ENCODE results near the gene SLC26A5. TPM values are rescaled to one million over a fixed set of nuclear protein-coding genes. Genes with fewer than 3 reads are reported as not detected.

The SLC26A5 gene
- total and polyA plus RNA-seq, 2 donors (not counting 1 experiment from before 2014, with no cell fraction given): not detected

- no peak for TF ChIP-seq CTCF (IDR thresholded peaks at IDR 0.05)
- TF ChIP-seq EZH2 (IDR thresholded peaks at IDR 0.05; ENCODE audit: borderline replicate concordance, insufficient read depth, low read depth, low read length, poor library complexity, severe bottlenecking): no peak
- Mint-ChIP-seq H3K27ac (no peak overlapping the region), H3K27me3 (peaks cover 3% of the 10 kb centered on the region), H3K4me1 (no peaks in the 10 kb centered on the region), H3K9me3 (ENCODE audit: insufficient read depth) (no peaks in the 10 kb centered on the region), H3K4me3 (no peak overlapping the region)
- Histone ChIP-seq H3K36me3 (replicated peaks in 1 of 2; ENCODE audit: control extremely low read depth in 1 of 2, control insufficient read depth in 1 of 2, extremely low read depth in 1 of 2, insufficient read depth in 2 of 2, low read length in 1 of 2) (no peaks in the 10 kb centered on the region), H3K4me1 (ENCODE audit: control insufficient read depth in 2 of 2, insufficient read depth in 2 of 2, low read length in 2 of 2) (no peaks in the 10 kb centered on the region), H4K20me1 (ENCODE audit: control insufficient read depth, insufficient read depth, low read length, poor library complexity, severe bottlenecking) (no peaks in the 10 kb centered on the region), H3K27me3 (replicated peaks in 1 of 4; ENCODE audit: control extremely low read depth in 1 of 4, control insufficient read depth in 3 of 4, insufficient read depth in 4 of 4, low read length in 3 of 4) (peaks cover 0 to 4% (median 0%) of the 10 kb centered on the region in 4 experiments), H2AFZ (ENCODE audit: insufficient read depth, low read depth, low read length, poor library complexity, severe bottlenecking) (no peak overlapping the region), H3K4me2 (replicated peaks; ENCODE audit: low read depth, low read length, poor library complexity, severe bottlenecking) (no peak overlapping the region), H3K4me3 (ENCODE audit: control extremely low read depth in 1 of 5, extremely low read depth in 1 of 5, insufficient read depth in 1 of 5, low read depth in 2 of 5, low read length in 4 of 5) (no peak overlapping the region), H3K79me2 (ENCODE audit: control insufficient read depth, insufficient read depth, low read length) (no peaks in the 10 kb centered on the region), H3K9me3 (ENCODE audit: control extremely low read depth in 1 of 3, control insufficient read depth in 2 of 3, insufficient read depth in 1 of 3, low read length in 2 of 3) (no peaks in the 10 kb centered on the region), H3K27ac (ENCODE audit: low read length in 2 of 2) (no peak overlapping the region), H3K9ac (ENCODE audit: low read length) (no peak overlapping the region)
- intact Hi-C loops (cut with micrococcal nuclease): no loop called here
- ATAC-seq (ENCODE audit: low read depth) (no peak), DNase-seq (no peak)
- CTCF ChIA-PET: no interaction called here
- no CpG with 5 or more reads among the region's 3 CpGs for WGBS (ENCODE audit: insufficient coverage)
- POLR2A ChIA-PET: no interaction called here
Measured at GRCh38 chr7:103379270-103379975, 66.6 kb downstream of the SLC26A5 start.

- H3K36me3 ChIP-seq (replicated peaks in 1 of 2; ENCODE audit: control extremely low read depth in 1 of 2, control insufficient read depth in 1 of 2, extremely low read depth in 1 of 2, insufficient read depth in 2 of 2, low read length in 1 of 2): no peaks in the 10 kb centered on the region
- H3K4me2 ChIP-seq (replicated peaks; ENCODE audit: low read depth, low read length, poor library complexity, severe bottlenecking): no peak overlapping the region
- no peak overlapping the region for H2AFZ ChIP-seq (ENCODE audit: insufficient read depth, low read depth, low read length, poor library complexity, severe bottlenecking)
- TF ChIP-seq EZH2 (IDR thresholded peaks at IDR 0.05; ENCODE audit: borderline replicate concordance, insufficient read depth, low read depth, low read length, poor library complexity, severe bottlenecking): no peak
- TF ChIP-seq CTCF (IDR thresholded peaks at IDR 0.05): no peak
- DNase-seq: no peak
- CTCF ChIA-PET: interaction anchor here (0.7 kb wide), 1 partner anchor 47 kb away, joined by 3 read pairs; no protein-coding TSS in a partner anchor
- no peaks in the 10 kb centered on the region for H4K20me1 ChIP-seq (ENCODE audit: control insufficient read depth, insufficient read depth, low read length, poor library complexity, severe bottlenecking)
- POLR2A ChIA-PET: no interaction called here
- H3K79me2 ChIP-seq (ENCODE audit: control insufficient read depth, insufficient read depth, low read length): no peaks in the 10 kb centered on the region
- no peaks in the 10 kb centered on the region for H3K4me1 ChIP-seq (ENCODE audit: control insufficient read depth in 2 of 2, insufficient read depth in 2 of 2, low read length in 2 of 2)
- intact Hi-C loops (cut with micrococcal nuclease): no loop called here
- H3K9me3 ChIP-seq (ENCODE audit: control extremely low read depth in 1 of 3, control insufficient read depth in 2 of 3, insufficient read depth in 1 of 3, low read length in 2 of 3): no peaks in the 10 kb centered on the region
- peaks cover 0 to 4% (median 0%) of the 10 kb centered on the region in 4 experiments for H3K27me3 ChIP-seq (replicated peaks in 1 of 4; ENCODE audit: control extremely low read depth in 1 of 4, control insufficient read depth in 3 of 4, insufficient read depth in 4 of 4, low read length in 3 of 4)
- no peak for ATAC-seq (ENCODE audit: low read depth)
- Mint-ChIP-seq H3K4me1 (no peaks in the 10 kb centered on the region), H3K4me3 (no peak overlapping the region), H3K27ac (no peak overlapping the region), H3K9me3 (ENCODE audit: insufficient read depth) (no peaks in the 10 kb centered on the region), H3K27me3 (peaks cover 3% of the 10 kb centered on the region)
- no peak overlapping the region for H3K9ac ChIP-seq (ENCODE audit: low read length)
- no peak overlapping the region for H3K4me3 ChIP-seq (ENCODE audit: control extremely low read depth in 1 of 5, extremely low read depth in 1 of 5, insufficient read depth in 1 of 5, low read depth in 2 of 5, low read length in 4 of 5)
- H3K27ac ChIP-seq (ENCODE audit: low read length in 2 of 2): no peak overlapping the region
- WGBS (ENCODE audit: insufficient coverage): 78% methylated on average over 1 of the region's 6 CpGs
Measured at GRCh38 chr7:103373866-103374643, 72.0 kb downstream of the SLC26A5 start.

Data from B cell (primary cell).